PC-3 (cell line): ENCODE measurements around the gene MSH6.

Experiments
- CTCF ChIP-seq: fragments of 300-600 bp; sonication (generic); conservative IDR thresholded peaks from 2 replicates; pipeline ENCODE4 v1.5.1; 2017; ENCODE audit warnings: antibody characterized with exemption, low read depth, mild to moderate bottlenecking, low read length
- EZH2 ChIP-seq: fragments of 300-600 bp; sonication (generic); IDR thresholded peaks from one replicate; pipeline ENCODE4 v1.6.1; 2017; ENCODE audit warnings: antibody characterized with exemption, mild to moderate bottlenecking, low read length; ENCODE audit not compliant: unreplicated experiment
- EZH2phosphoT487 ChIP-seq: fragments of 300-600 bp; sonication (generic); IDR thresholded peaks from 2 replicates; pipeline ENCODE4 v1.6.1; 2018; ENCODE audit warnings: mild to moderate bottlenecking, antibody characterized with exemption, low read length, borderline replicate concordance

GRCh38 chr2:47735912-47736311, 47.0 kb upstream of the MSH6 start:
- TF ChIP-seq CTCF: no peak
- TF ChIP-seq EZH2: no peak
- no peak for TF ChIP-seq EZH2phosphoT487
